Retinal pigment epithelial cell (primary cell): ENCODE measurements around the gene TSSK1B.

Source experiments
- DNase-seq: peaks from one replicate; pipeline ENCODE4 v3.0.0-alpha.2; 2010; ENCODE audit warnings: low read depth
- H3K4me3 ChIP-seq: 2 replicates; pipeline ENCODE4 v1.5.1; 2011; ENCODE audit warnings: mild to moderate bottlenecking, low read length, control low read depth, moderate library complexity
- TF ChIP-seq, protein P1 (sequence below): conservative IDR thresholded peaks from 2 replicates; pipeline ENCODE4 v1.5.1; 2011; ENCODE audit warnings: low read depth, low read length, control low read depth, inconsistent platforms

The TSSK1B gene

DNA sequence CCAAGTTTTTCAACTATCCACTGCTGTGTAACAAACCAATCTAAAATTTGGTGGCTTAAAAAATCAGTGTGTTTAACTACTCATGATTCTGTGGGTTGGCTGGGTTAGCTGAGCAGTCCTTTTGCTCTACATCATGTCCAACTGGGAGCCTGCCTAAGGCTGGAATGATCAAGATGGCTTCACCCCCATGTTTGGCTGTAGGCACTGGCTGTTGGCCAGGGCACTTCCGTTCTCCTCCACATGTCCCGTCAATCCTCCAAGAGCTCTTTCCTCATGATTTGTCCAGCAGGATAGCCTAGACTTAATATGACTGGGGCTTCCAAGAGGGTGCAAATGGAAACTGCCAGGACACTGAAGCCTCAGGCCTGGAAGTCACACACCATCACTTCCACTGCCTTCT is 17.0 kb upstream of the TSSK1B start:
- DNase-seq = no peak
- TF ChIP-seq, protein P1, sequence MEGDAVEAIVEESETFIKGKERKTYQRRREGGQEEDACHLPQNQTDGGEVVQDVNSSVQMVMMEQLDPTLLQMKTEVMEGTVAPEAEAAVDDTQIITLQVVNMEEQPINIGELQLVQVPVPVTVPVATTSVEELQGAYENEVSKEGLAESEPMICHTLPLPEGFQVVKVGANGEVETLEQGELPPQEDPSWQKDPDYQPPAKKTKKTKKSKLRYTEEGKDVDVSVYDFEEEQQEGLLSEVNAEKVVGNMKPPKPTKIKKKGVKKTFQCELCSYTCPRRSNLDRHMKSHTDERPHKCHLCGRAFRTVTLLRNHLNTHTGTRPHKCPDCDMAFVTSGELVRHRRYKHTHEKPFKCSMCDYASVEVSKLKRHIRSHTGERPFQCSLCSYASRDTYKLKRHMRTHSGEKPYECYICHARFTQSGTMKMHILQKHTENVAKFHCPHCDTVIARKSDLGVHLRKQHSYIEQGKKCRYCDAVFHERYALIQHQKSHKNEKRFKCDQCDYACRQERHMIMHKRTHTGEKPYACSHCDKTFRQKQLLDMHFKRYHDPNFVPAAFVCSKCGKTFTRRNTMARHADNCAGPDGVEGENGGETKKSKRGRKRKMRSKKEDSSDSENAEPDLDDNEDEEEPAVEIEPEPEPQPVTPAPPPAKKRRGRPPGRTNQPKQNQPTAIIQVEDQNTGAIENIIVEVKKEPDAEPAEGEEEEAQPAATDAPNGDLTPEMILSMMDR = no peak
- H3K4me3 ChIP-seq = no peak overlapping the region

DNA sequence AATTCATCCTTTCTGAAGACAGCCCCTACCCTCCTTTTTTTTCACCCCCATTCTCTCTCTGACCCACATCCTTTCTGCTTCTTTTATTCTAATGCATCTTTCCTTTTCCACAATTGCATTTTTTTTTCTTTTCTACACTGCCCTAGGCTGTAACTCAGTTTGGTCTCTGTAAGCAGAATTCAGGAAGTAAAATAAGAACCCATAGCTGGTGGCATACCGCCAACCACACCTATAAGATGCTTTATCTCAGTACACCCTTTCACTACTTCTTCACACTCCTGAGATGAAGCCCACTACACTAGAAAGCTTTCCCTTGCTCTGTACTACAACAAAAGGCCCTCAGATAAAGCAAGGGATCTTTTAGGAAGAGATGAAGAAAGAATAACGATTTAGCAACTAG is 16.1 kb upstream of the TSSK1B start:
- no peak for DNase-seq
- no peak overlapping the region for H3K4me3 ChIP-seq
- TF ChIP-seq, protein P1 = no peak

DNA sequence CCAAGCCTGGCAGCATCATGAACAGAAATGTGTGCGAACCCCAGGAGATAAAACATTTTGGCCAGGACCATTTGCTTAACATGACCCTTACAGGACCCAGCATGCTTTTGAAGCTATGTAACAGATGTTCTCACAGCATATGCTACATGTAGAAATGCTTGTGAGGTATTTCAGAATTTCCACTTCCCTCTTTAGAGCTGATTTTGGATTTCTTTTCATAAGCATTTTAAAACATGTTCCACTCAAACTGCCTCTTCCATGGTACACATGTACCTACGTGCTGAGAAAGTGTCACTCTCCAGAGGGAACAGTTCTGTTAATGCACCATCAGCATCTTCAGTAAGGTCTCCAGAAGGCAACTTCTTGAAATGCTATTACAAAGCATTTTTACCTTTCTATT is 15.7 kb upstream of the TSSK1B start:
- TF ChIP-seq, protein P1 = no peak
- H3K4me3 ChIP-seq = no peak overlapping the region

DNA sequence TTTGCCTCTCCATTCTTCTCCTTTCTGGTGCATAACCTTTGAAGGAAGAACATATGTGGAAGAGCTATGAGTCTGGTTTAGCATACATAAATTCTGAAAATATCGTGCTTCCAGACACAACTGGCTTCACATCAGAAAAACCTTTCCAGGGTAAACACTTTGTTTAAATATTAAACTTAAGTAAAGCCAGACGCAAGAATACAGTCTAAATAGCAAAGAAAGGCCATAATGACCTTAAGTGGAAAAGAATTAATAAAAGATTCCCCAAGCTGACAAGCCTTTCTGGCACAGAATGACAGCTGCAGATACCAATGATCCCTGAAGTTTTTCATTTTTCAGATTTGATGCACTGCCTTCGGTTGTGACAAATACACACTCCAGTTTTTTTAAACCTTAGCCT is 13.5 kb upstream of the TSSK1B start:
- DNase-seq = no peak
- TF ChIP-seq, protein P1 = no peak
- H3K4me3 ChIP-seq = no peak overlapping the region

More for the DNA sequence above, 15.7 kb upstream of the TSSK1B start:
- DNase-seq = no peak

DNA sequence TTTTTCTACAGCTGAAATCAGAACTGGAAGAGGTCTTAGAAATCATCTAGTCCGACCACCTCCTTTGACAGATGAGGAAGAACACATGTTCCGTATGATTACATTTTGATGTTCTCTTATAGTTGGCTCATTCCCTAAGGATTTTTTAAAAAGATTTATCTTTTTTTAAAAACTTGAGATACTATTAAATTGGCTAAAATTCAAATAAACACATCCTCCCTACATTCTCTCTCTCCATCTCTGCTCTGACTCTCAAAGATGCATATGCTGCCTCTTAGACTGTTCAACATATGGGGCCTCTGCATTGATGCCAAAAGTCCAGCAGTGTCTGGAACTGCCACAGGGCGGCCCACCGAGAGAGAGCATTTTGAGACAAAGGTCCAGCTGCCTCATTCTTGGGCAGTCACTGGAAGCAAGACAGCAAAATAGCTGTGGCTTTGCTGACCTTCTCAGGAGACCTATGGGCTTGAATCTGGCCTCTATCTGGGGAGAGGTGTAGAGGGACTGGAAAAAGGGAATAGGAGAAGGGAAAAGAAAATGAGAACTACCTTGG is 12.8 kb upstream of the TSSK1B start:
- H3K4me3 ChIP-seq = no peak overlapping the region
- no peak for DNase-seq
- TF ChIP-seq, protein P1 = peak; percentile 30

DNA sequence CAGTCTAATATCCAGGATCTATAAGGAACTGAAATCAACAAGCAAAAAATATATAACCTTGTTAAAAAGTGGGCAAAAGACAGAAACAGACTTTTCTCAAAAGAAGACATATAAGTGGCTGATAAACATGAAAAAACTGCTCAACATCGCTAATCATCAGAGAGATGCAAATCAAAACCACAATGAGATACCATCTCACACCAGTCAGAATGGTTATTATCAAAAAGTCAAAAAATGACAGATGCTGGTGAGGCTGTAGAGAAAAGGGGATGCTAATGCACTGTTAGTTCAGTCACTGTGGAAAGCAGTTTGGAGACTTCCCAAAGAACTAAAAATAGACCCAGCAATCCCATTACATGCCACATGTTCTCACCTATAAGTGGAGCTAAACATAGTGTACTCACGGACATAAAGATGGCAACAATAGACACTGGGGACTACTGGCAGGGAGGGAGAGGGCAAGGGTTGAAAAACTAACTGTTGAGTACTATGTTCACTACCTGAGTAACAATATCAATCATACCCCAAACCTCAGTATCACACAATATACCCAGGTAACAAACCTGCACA is 11.7 kb upstream of the TSSK1B start:
- DNase-seq = no peak
- TF ChIP-seq, protein P1 = no peak
- no peak overlapping the region for H3K4me3 ChIP-seq

DNA sequence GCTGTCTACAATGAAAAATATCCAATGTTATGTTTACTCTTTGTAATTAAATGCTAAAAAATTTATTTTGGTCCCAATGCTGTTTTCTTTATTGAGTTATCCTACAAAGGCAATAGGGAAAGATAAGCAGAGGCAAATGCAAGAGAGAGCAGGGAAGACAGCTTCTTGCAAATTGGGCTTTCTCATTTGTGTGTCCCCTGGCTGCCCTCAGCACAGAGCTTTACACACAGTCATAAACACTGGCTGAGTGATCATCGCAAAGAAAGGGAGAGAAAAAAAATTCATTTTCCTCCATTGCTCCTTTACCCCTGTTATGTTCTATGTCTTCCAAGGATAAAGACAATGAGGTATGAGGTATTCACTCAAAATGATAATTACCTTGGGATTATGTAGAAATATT is 2.3 kb upstream of the TSSK1B start:
- DNase-seq = no peak
- no peak overlapping the region for H3K4me3 ChIP-seq
- TF ChIP-seq, protein P1 = no peak
